Midbrain (tissue), 1 donor: ENCODE results near the gene KCNB1.

ENCODE experiments used
- DNase-seq: peaks from one replicate; lab custom pipeline; 2025; lab: John Stamatoyannopoulos, UW

The KCNB1 gene

GRCh38 chr20:49351775-49352174 lies 130.7 kb downstream of the KCNB1 start:
- DNase-seq, result no peak

GRCh38 chr20:49349694-49350252 lies 132.7 kb downstream of the KCNB1 start:
- no peak for DNase-seq

DNA sequence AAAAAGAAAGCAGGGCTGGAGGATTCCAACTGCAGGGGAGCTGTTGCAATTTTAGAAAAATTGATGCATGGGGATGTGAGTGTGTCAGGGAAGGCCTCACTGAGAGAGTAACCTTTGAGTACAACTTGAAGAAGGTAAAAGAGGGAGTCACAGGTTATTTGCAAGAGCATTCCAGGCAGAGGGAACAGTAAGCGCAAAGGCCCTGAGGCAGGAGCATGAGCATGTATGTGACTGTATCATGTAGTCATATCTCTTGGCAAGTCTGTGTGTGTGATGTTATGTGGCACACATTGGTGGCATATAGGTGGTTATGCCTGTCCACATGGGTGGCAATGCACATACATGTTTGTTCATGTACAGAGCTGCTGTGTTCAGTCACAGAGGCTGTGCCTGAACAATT lies 133.4 kb downstream of the KCNB1 start:
- DNase-seq, result no peak

DNA sequence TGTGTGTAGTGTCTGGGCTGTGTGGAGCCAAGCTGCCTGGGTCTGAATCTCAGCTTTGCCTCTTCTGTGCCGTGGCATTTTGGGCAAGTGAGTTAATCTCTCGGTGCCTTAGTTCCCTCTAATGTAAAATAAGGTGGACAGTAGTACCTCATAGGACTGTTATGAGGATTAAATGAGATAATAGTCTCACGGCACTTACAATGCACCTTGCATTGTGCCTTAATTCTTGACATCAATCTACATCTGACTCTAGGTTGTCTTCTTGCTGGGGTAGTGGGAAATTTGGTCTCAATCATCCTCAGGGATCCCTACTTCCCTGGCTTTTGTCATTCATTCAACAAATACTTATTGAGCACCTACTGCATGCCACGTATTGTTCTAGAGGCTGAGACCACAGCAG lies 133.9 kb downstream of the KCNB1 start:
- DNase-seq, result no peak

DNA sequence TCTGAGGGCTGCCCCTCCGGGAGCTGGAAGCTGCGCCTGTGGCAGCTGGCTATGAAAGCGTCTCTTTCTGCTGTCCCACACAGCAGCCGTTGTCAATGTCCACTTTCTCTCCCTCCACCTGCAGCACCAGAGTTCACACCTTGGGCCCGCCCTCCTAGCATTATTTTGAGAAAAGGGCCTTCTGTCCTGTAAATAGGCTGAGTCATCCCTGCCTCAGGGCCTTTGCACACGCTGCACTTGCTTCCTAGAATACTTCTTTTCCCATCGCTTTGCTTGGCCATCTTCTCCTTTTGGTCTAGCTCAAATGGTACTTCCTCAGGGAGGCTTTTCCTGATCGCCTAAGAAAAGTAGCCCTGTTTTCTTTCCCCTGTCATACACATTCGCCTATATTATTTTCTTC lies 135.3 kb downstream of the KCNB1 start:
- DNase-seq, result no peak

GRCh38 chr20:49346682-49347081 lies 135.8 kb downstream of the KCNB1 start:
- no peak for DNase-seq

- no peak for DNase-seq
Measured at GRCh38 chr20:49345524-49345923, 136.9 kb downstream of the KCNB1 start.

DNA sequence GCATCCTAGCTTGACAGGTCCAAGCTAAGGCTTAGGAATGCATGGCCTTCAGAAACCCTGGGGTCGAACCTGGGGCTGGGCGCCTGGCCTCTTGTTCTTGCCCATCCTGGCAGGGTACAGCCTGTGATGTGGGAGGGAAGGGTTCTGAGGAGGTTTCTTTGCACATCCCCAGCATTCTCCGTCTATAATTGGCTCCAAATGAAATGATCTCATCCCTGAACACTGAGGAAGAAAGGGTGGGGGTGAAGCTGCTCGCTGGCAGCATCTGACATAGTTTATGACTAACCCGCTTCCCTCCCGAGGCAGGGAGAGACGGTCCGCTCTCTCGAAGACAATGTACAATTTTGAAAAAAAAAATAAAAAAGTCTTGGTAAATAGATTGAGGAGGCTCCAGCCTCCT lies 137.5 kb downstream of the KCNB1 start:
- no peak for DNase-seq

GRCh38 chr20:49344140-49344539 lies 138.3 kb downstream of the KCNB1 start:
- no peak for DNase-seq

DNA sequence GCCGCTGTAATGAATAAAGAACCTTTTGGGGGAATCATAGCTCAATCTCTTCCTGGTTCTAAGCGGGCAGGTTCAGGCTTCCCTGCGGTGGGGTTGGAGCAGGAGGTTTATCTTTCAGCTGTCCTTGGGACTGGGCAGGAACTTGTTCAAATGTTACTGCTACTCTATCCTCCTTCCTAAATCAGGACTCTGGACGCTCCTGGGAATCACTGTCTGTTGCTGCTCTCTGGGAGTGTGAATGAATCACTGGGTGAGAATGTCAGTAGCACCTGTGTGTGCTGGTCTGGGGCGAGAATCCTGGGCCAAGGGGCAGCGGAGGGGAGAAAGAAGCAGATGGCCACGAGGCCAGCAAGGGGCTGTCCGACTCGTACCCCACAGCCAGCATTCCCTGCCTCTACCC lies 139.2 kb downstream of the KCNB1 start:
- no peak for DNase-seq

GRCh38 chr20:49340161-49340966 lies 142.1 kb downstream of the KCNB1 start:
- DNase-seq, result no peak

- no peak for DNase-seq
Measured at GRCh38 chr20:49339123-49339522, 143.3 kb downstream of the KCNB1 start.

DNA sequence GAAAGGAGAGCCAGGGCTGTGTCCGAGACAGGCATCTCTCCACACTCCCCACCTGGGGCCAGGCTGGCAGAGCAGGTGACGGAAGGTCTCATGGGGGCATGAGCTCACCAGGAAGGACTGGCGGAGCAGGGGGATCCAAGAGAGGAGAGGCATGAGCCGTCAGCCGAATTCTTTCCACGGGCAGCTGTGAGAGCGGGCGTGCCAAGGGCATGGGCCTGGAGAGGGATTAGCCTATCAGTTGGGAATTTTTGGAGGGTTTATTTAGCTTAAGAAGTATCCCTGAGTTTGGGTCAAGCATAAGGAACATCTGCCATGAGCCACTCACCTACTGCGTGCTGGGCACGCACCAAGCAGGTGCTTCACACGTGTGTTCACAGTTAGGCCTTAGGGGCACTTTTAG lies 144.4 kb downstream of the KCNB1 start:
- DNase-seq, result no peak

- DNase-seq, result no peak
Measured at GRCh38 chr20:49337357-49337756, 145.1 kb downstream of the KCNB1 start.

- no peak for DNase-seq
Measured at GRCh38 chr20:49336786-49337185, 145.7 kb downstream of the KCNB1 start.

DNA sequence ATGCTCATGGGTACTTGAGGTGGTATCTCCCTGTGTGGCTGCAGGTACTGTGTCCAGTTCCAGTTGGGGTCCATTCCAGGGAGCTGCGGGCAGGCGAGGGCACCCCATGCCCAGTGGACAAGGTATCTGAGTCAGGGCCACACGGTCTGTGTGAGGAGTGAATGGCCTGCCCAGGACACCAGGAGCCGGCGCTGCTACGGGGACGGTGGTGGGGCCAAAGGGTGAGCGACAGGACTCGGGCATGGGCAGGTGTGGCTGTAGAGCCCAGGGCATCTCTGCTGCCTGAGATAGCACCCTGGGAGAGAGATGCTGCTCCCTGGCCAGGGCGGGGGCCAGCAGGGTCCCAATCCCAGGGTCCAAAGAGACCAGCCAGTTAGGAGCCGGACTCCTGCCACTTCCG lies 147.0 kb downstream of the KCNB1 start:
- no peak for DNase-seq

- no peak for DNase-seq
Measured at GRCh38 chr20:49330701-49331615, 151.5 kb downstream of the KCNB1 start.

DNA sequence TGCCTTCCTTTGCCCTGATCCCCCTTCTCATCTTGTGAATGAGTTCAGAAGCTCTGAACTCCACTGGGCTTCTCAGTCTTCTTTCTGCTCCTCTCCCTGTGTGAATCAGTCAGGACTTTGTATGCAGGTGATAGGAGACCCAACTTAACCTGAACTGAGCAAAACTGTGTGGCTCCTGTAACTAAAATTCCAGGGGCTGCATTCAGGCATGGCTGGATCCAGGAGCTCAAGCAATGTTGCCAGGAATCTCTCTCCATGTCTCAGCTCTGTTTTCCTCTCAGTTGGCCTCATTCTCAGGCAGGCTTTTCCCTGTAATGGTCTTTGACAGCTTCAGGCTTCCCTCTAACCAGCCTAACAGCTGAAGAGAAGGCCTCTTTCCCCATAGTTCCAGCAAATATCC lies 153.7 kb downstream of the KCNB1 start:
- DNase-seq, result no peak

GRCh38 chr20:49326026-49326425 lies 156.4 kb downstream of the KCNB1 start:
- DNase-seq, result no peak

- no peak for DNase-seq
Measured at GRCh38 chr20:49324306-49324705, 158.2 kb downstream of the KCNB1 start.

DNA sequence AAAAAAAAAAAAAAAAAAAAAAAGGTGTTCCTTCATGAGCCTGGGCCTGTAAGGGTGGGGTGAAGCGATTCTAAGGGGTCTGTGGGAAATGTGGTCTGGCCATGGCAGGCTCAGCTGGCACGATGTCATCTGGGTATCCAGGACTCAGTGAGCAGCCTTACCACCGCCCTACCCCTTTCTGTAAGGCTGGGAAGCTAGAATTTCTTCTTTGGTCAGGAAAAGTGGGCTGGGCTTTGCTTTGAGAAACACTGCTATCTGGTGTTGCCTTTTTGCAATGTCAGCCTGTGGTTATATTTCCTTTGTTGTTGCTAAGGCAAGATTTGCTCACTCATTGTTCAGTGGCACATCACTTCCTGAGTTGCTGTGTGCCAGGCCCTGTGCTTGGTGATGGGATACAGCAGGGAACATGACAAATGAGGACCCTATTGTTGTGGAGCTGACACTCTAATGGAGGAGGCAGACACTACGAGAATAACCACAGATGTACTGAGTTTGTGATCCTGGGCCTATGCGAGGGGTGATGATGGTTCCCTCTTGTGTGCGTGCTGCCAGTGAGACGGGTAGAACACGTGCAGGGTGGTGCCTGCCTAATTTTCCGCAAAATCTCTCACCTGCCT lies 158.7 kb downstream of the KCNB1 start:
- DNase-seq, result no peak

GRCh38 chr20:49320460-49320859 lies 162.0 kb downstream of the KCNB1 start:
- peak; percentile 17 for DNase-seq
